OCI-LY7 (cell line): Measurements from ENCODE around the gene HDGFL2. TPM values are rescaled to one million over a fixed set of nuclear protein-coding genes. Genes with fewer than 3 reads are reported as not detected.

Experiments
- BruUV-seq: library from RNA; stranded (reverse); fragments of 400-500 nt; replicated peaks from 2 replicates; lab custom pipeline; 2021; lab: Mats Ljungman, UMichigan
- CTCF ChIA-PET: fragments of 300-600 bp; sonication (Branson Sonifier 250); formaldehyde crosslinking; loops from one replicate; lab custom pipeline; 2022; ENCODE audit warnings: antibody characterized with exemption; ENCODE audit not compliant: unreplicated experiment; lab: Charles Lee
- POLR2A ChIA-PET: fragments of 300-600 bp; sonication (Branson Sonifier 250); formaldehyde crosslinking; loops from one replicate; lab custom pipeline; 2022; ENCODE audit warnings: antibody characterized with exemption; lab: Charles Lee
- DNase-seq: peaks from one replicate; pipeline ENCODE4 v3.0.0-alpha.2; 2015; ENCODE audit warnings: low spot score
- H2AFZ ChIP-seq: fragments of 200-600 bp; sonication (generic), shearing (Covaris generic); 2 replicates; pipeline ENCODE4 v1.6.1; 2014; ENCODE audit warnings: mild to moderate bottlenecking, antibody characterized with exemption, low read length, moderate library complexity
- H3K27ac ChIP-seq: fragments of 200-600 bp; sonication (generic); 2 replicates; pipeline ENCODE4 v1.5.1; 2014; ENCODE audit warnings: mixed run types, low read depth, mild to moderate bottlenecking, moderate library complexity, low read length, inconsistent platforms; ENCODE audit not compliant: poor library complexity, severe bottlenecking
- H3K36me3 ChIP-seq: fragments of 200-600 bp; sonication (generic); 2 replicates; pipeline ENCODE4 v1.6.1; 2014; ENCODE audit warnings: mild to moderate bottlenecking, antibody characterized with exemption, low read length, moderate library complexity, mixed read lengths; ENCODE audit not compliant: insufficient read depth
- H3K4me1 ChIP-seq: fragments of 200-600 bp; sonication (generic); 2 replicates; pipeline ENCODE4 v1.5.1; 2014; ENCODE audit warnings: mild to moderate bottlenecking, low read length; ENCODE audit not compliant: insufficient read depth, poor library complexity, severe bottlenecking
- H3K4me2 ChIP-seq: fragments of 200-600 bp; sonication (generic); 2 replicates; pipeline ENCODE4 v1.6.1; 2014; ENCODE audit warnings: mild to moderate bottlenecking, low read length
- H3K4me3 ChIP-seq: fragments of 200-600 bp; sonication (generic); 2 replicates; pipeline ENCODE4 v1.5.1; 2014; ENCODE audit warnings: mild to moderate bottlenecking, low read depth, low read length; ENCODE audit not compliant: poor library complexity, severe bottlenecking
- H3K79me2 ChIP-seq: fragments of 200-600 bp; sonication (generic); 2 replicates; pipeline ENCODE4 v1.6.1; 2016; ENCODE audit warnings: low read depth, mild to moderate bottlenecking, low read length, moderate library complexity, mixed read lengths; ENCODE audit not compliant: insufficient read depth
- H3K9me2 ChIP-seq: fragments of 200-600 bp; sonication (generic); 2 replicates; pipeline ENCODE4 v1.6.1; 2016; ENCODE audit warnings: mild to moderate bottlenecking, low read length, mixed read lengths; ENCODE audit not compliant: insufficient read depth
- H3K9me3 ChIP-seq: fragments of 200-600 bp; sonication (generic); 2 replicates; pipeline ENCODE4 v1.6.1; 2014; ENCODE audit warnings: mild to moderate bottlenecking, mixed run types, low read length, mixed read lengths
- H4K20me1 ChIP-seq: fragments of 200-600 bp; sonication (generic); 2 replicates; pipeline ENCODE4 v1.6.1; 2014; ENCODE audit warnings: mild to moderate bottlenecking, antibody characterized with exemption, low read length, moderate library complexity, mixed read lengths; ENCODE audit not compliant: insufficient read depth
- CTCF ChIP-seq: fragments of 200-600 bp; sonication (generic); conservative IDR thresholded peaks from 2 replicates; pipeline ENCODE4 v1.5.1; 2014; ENCODE audit warnings: mild to moderate bottlenecking, antibody characterized with exemption, low read length, moderate library complexity, mixed read lengths
- EZH2phosphoT487 ChIP-seq: fragments of 200-600 bp; sonication (generic); IDR thresholded peaks from 2 replicates; pipeline ENCODE4 v1.6.1; 2018; ENCODE audit warnings: low read depth, borderline replicate concordance, mild to moderate bottlenecking, mixed run types, antibody characterized with exemption, low read length, moderate library complexity, mixed read lengths
- intact Hi-C: fragments of 100-400 bp; cut with micrococcal nuclease; formaldehyde crosslinking; loops from one replicate; pipeline ENCODE4 v1.10.0; 2022; ENCODE audit not compliant: unreplicated experiment
- total RNA-seq, 2 experiments: library from RNA; depleted of rRNA in 1 of 2; stranded (reverse); fragments of >200 nt in 1 of 2; shearing (Covaris generic) in 1 of 2; gene quantifications; 2 replicates each; pipeline ENCODE4 v1.2.3, GENCODE V29; 2014 to 2022

The HDGFL2 gene
- total RNA-seq, 2 experiments from 2014 or later, result 54.5 to 85.9 TPM

GRCh38 chr19:4443966-4444764 is 27.9 kb upstream of the HDGFL2 start:
- H3K79me2 ChIP-seq, result no peaks in the 10 kb centered on the region
- no peak for TF ChIP-seq CTCF
- no peak for TF ChIP-seq EZH2phosphoT487
- no peaks in the 10 kb centered on the region; the same call in 1 of the 2 replicates for H4K20me1 ChIP-seq
- H3K4me1 ChIP-seq, result peaks cover 8% of the 10 kb centered on the region
- no peaks in the 10 kb centered on the region for H3K9me2 ChIP-seq
- POLR2A ChIA-PET, result no interaction called here
- no peak for DNase-seq
- intact Hi-C loops, result no loop called here
- no TSS peak for BruUV-seq
- no peak overlapping the region for H3K4me3 ChIP-seq
- no peak overlapping the region for H3K27ac ChIP-seq
- H2AFZ ChIP-seq, result no peak overlapping the region
- peaks cover 92% of the 10 kb centered on the region for H3K36me3 ChIP-seq
- CTCF ChIA-PET, result no interaction called here
- no peak overlapping the region for H3K4me2 ChIP-seq
- H3K9me3 ChIP-seq, result no peaks in the 10 kb centered on the region

- TF ChIP-seq CTCF, result no peak
- no peak for TF ChIP-seq EZH2phosphoT487
- intact Hi-C loops, result no loop called here
- H3K9me2 ChIP-seq, result no peaks in the 10 kb centered on the region
- no peak for DNase-seq
- peaks cover 92% of the 10 kb centered on the region for H3K36me3 ChIP-seq
- no peaks in the 10 kb centered on the region for H3K9me3 ChIP-seq
- H3K4me2 ChIP-seq, result no peak overlapping the region
- ChIA-PET CTCF (no interaction called here), POLR2A (no interaction called here)
- H3K79me2 ChIP-seq, result no peaks in the 10 kb centered on the region
- BruUV-seq, result TSS peak; percentile 84
- H2AFZ ChIP-seq, result no peak overlapping the region
- H3K27ac ChIP-seq, result no peak overlapping the region
- H3K4me1 ChIP-seq, result peaks cover 8% of the 10 kb centered on the region
- no peak overlapping the region for H3K4me3 ChIP-seq
- no peaks in the 10 kb centered on the region; the same call in 1 of the 2 replicates for H4K20me1 ChIP-seq
These were observed 27.0 kb upstream of the HDGFL2 start for GRCh38 chr19:4444765-4445741.
